ENCODE results near the gene TWF2.

The TWF2 gene

GRCh38 chr3:52186729-52187128 is 52.2 kb downstream of the TWF2 start:
- no peak for TF ChIP-seq EZH2phosphoT487 (IDR thresholded peaks at IDR 0.05; ENCODE audit: borderline replicate concordance)
- no peak for TF ChIP-seq CTCF (conservative IDR thresholded peaks at IDR 0.05; ENCODE audit: low read length)
- no peaks in the 10 kb centered on the region for H3K9me3 ChIP-seq (ENCODE audit: insufficient read depth, low read depth, low read length)
- H3K4me2 ChIP-seq (ENCODE audit: low read depth, low read length, poor library complexity, severe bottlenecking), result no peak overlapping the region
- H4K20me1 ChIP-seq (ENCODE audit: insufficient read depth, low read length, poor library complexity, severe bottlenecking), result no peaks in the 10 kb centered on the region
- no peaks in the 10 kb centered on the region for H3K36me3 ChIP-seq (ENCODE audit: insufficient read depth, low read length)
- H3K4me3 ChIP-seq (ENCODE audit: low read length, poor library complexity, severe bottlenecking), result no peak overlapping the region
- H3F3A ChIP-seq (ENCODE audit: low read depth), result no peaks in the 10 kb centered on the region
- no peak overlapping the region for H2AFZ ChIP-seq (ENCODE audit: low read length)
- no peaks in the 10 kb centered on the region for H3K27me3 ChIP-seq (ENCODE audit: insufficient read depth, low read length, poor library complexity, severe bottlenecking)
- H3K79me2 ChIP-seq (ENCODE audit: insufficient read depth, low read length), result no peaks in the 10 kb centered on the region
- H3K9ac ChIP-seq (ENCODE audit: low read depth, low read length, poor library complexity, severe bottlenecking), result no peak overlapping the region
- H3K9me2 ChIP-seq (replicated peaks; ENCODE audit: low read depth, low read length), result no peaks in the 10 kb centered on the region
- H3K4me1 ChIP-seq (ENCODE audit: insufficient read depth, low read length, poor library complexity, severe bottlenecking), result no peaks in the 10 kb centered on the region

GRCh38 chr3:52185837-52186236 is 53.1 kb downstream of the TWF2 start:
- Histone ChIP-seq H3K9ac (ENCODE audit: low read depth, low read length, poor library complexity, severe bottlenecking) (no peak overlapping the region), H4K20me1 (ENCODE audit: insufficient read depth, low read length, poor library complexity, severe bottlenecking) (no peaks in the 10 kb centered on the region), H2AFZ (ENCODE audit: low read length) (no peak overlapping the region), H3K4me2 (ENCODE audit: low read depth, low read length, poor library complexity, severe bottlenecking) (no peak overlapping the region), H3K4me1 (ENCODE audit: insufficient read depth, low read length, poor library complexity, severe bottlenecking) (no peaks in the 10 kb centered on the region), H3K9me2 (replicated peaks; ENCODE audit: low read depth, low read length) (no peaks in the 10 kb centered on the region), H3K27me3 (ENCODE audit: insufficient read depth, low read length, poor library complexity, severe bottlenecking) (no peaks in the 10 kb centered on the region), H3K9me3 (ENCODE audit: insufficient read depth, low read depth, low read length) (no peaks in the 10 kb centered on the region), H3F3A (ENCODE audit: low read depth) (no peaks in the 10 kb centered on the region), H3K4me3 (ENCODE audit: low read length, poor library complexity, severe bottlenecking) (no peak overlapping the region), H3K36me3 (ENCODE audit: insufficient read depth, low read length) (no peaks in the 10 kb centered on the region), H3K79me2 (ENCODE audit: insufficient read depth, low read length) (no peaks in the 10 kb centered on the region)
- TF ChIP-seq EZH2phosphoT487 (IDR thresholded peaks at IDR 0.05; ENCODE audit: borderline replicate concordance) (no peak), CTCF (conservative IDR thresholded peaks at IDR 0.05; ENCODE audit: low read length) (no peak)

- no peak overlapping the region for H3K9ac ChIP-seq (ENCODE audit: low read depth, low read length, poor library complexity, severe bottlenecking)
- no peak overlapping the region for H2AFZ ChIP-seq (ENCODE audit: low read length)
- no peaks in the 10 kb centered on the region for H3F3A ChIP-seq (ENCODE audit: low read depth)
Observed at GRCh38 chr3:52185311-52185710, 53.6 kb downstream of the TWF2 start.

More at GRCh38 chr3:52185311-52185710, 53.6 kb downstream of the TWF2 start:
- Histone ChIP-seq H3K36me3 (ENCODE audit: insufficient read depth, low read length) (no peaks in the 10 kb centered on the region), H3K27me3 (ENCODE audit: insufficient read depth, low read length, poor library complexity, severe bottlenecking) (no peaks in the 10 kb centered on the region), H3K4me3 (ENCODE audit: low read length, poor library complexity, severe bottlenecking) (no peak overlapping the region), H4K20me1 (ENCODE audit: insufficient read depth, low read length, poor library complexity, severe bottlenecking) (no peaks in the 10 kb centered on the region), H3K4me2 (ENCODE audit: low read depth, low read length, poor library complexity, severe bottlenecking) (no peak overlapping the region), H3K9me2 (replicated peaks; ENCODE audit: low read depth, low read length) (no peaks in the 10 kb centered on the region), H3K4me1 (ENCODE audit: insufficient read depth, low read length, poor library complexity, severe bottlenecking) (no peaks in the 10 kb centered on the region), H3K79me2 (ENCODE audit: insufficient read depth, low read length) (no peaks in the 10 kb centered on the region), H3K9me3 (ENCODE audit: insufficient read depth, low read depth, low read length) (no peaks in the 10 kb centered on the region)
- TF ChIP-seq CTCF (conservative IDR thresholded peaks at IDR 0.05; ENCODE audit: low read length) (no peak), EZH2phosphoT487 (IDR thresholded peaks at IDR 0.05; ENCODE audit: borderline replicate concordance) (no peak)
